SJSA1 (cell line): ENCODE results near the gene SUN2. TPM values are rescaled to one million over a fixed set of nuclear protein-coding genes. Genes with fewer than 3 reads are reported as not detected.
A peak's percentile ranks its signal among the peaks of the same experiment; 100 is the strongest.

Experiments
- DNase-seq, 2 experiments: peaks; one replicate each; pipeline ENCODE4 v3.0.0-alpha.2; 2015 to 2020; ENCODE audit warnings: low spot score in 2 of 2, low read depth in 1 of 2
- H3K27ac ChIP-seq: fragments of 250-450 bp; sonication (Bioruptor Pico); 2 replicates; pipeline ENCODE4 v1.5.1; 2020; ENCODE audit warnings: mild to moderate bottlenecking, moderate library complexity
- H3K27me3 ChIP-seq: fragments of 250-450 bp; sonication (Bioruptor Pico); replicated peaks from 2 replicates; pipeline ENCODE4 v1.5.1; 2020; ENCODE audit warnings: mild to moderate bottlenecking, moderate library complexity
- H3K36me3 ChIP-seq: fragments of 250-450 bp; sonication (Bioruptor Pico); 2 replicates; pipeline ENCODE4 v1.5.1; 2020; ENCODE audit warnings: mild to moderate bottlenecking
- H3K4me1 ChIP-seq: fragments of 250-450 bp; sonication (Bioruptor Pico); replicated peaks from 2 replicates; pipeline ENCODE4 v1.6.1; 2021; ENCODE audit warnings: mild to moderate bottlenecking
- H3K4me3 ChIP-seq: fragments of 250-450 bp; sonication (Bioruptor Pico); 2 replicates; pipeline ENCODE4 v1.5.1; 2020; ENCODE audit warnings: mild to moderate bottlenecking
- H3K9me3 ChIP-seq: fragments of 250-450 bp; sonication (Bioruptor Pico); replicated peaks from 2 replicates; pipeline ENCODE4 v1.5.1; 2020; ENCODE audit warnings: mild to moderate bottlenecking
- total RNA-seq: library from RNA; depleted of rRNA; stranded (reverse); fragments of >200 nt; shearing (Covaris generic); gene quantifications from 2 replicates; pipeline ENCODE4 v1.2.3, GENCODE V29; 2014

Gene SUN2
- total RNA-seq, 1 experiment from 2014 or later: 238 TPM

DNA sequence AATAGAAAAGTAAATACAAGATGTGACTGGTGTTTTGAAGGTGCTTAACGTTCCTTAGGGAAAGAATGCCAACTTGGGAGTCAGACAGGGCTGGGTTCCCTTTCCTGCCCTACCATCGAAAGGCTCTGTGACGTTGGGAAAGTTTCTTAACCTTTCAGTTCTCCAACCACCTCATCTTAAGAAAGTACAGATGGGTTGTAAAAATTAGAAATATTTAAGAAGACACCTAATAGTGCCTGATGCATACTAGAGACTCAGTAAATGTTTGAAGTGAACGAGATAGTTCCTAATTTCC, 49.0 kb downstream of the SUN2 start:
- Histone ChIP-seq H3K36me3 (peaks cover 32% of the 10 kb centered on the region), H3K27ac (peak overlapping the region; percentile 75), H3K4me1 (peaks cover 18% of the 10 kb centered on the region), H3K27me3 (no peaks in the 10 kb centered on the region), H3K9me3 (no peaks in the 10 kb centered on the region), H3K4me3 (peak overlapping the region; percentile 90)
- no peak for DNase-seq

DNA sequence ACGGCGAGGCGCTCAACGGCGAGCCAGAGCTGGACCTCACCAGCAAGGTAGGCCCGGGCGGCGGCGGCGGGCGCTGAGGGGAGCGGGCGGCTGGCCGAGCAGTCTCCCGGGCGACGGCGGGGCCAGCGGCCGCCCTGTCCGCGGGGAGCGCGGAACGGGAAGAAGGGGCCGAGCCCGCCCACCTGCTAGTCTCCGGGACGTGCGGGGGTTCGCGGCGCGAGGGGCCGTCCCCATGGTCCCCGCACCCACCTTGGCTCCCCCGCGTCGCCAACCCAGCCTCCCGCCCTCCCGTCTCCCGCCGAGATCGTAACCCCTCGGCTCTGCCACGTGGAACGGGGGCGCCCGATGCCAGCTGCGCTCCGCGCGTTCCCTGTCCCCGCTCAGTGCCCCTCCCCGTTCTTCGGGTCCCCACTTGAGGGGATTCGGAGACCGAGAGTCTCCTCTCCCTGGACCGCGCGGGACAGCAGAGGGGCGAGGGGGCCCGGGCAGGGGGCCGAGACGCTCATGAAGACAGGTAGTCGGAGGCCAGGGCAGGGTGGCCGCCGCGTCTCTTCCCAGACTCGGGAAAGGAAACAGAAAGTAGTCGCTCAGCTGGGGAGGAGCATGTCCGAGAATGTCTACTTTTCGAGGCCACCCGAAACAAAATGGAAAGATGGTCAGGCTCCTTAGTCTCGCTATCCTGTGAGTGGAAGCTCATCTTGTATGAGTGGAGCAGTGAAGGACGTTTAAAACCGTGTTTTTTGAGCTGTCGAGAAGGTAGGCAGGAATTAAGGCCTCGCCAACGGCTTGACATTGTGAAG, 49.5 kb downstream of the SUN2 start:
- DNase-seq: peak in 1 of 2 experiments; percentile 62
- H3K27me3 ChIP-seq: no peaks in the 10 kb centered on the region
- H3K4me3 ChIP-seq: peak overlapping the region; percentile 90
- H3K36me3 ChIP-seq: peaks cover 30% of the 10 kb centered on the region
- no peaks in the 10 kb centered on the region for H3K9me3 ChIP-seq
- H3K27ac ChIP-seq: peak overlapping the region; percentile 75
- H3K4me1 ChIP-seq: peaks cover 21% of the 10 kb centered on the region

DNA sequence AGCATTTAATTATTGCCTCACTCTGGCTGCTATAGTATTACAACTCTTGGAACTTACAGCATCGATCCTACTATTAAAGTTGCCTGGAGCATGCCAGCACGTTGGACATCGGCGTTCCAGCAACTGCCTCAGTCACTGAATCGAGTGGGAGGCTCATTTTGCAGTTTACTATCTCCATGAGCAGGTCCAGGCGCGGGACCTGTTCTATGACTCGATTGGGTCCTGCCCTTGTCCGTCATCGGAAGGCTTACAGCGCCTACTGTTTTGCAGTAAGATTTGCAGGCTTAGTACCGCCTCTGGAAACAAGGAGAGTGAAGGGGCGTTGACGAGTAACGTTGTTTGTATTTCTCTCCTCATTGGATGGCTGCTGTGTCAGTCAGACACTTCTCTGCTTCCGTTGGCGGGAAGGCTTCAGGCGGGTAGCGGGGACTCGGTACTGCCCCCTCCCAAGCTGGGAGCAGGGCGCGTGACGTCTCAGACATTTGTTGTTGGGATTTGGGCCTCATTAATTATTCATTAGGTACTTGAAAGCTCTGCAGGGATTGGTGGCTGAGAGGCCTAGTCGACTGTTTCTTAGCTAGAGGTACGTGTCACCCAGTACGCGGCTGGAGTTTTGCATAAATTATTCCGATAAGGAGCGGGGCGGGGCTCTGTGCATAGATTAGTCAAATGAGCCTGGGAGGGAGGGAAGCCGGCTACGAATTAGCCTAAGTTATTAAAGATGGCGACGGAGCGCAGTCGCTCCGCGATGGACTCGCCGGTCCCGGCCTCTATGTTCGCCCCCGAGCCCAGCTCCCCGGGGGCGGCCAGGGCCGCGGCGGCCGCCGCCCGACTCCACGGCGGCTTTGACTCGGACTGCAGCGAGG, 50.3 kb downstream of the SUN2 start, which contains the start of gene GTPBP1:
Gene GTPBP1 (plus strand): TSS at position 710 of the 866 bp plus-strand sequence. CDS start 12 bp downstream, at position 722.
- peaks cover 35% of the 10 kb centered on the region for H3K36me3 ChIP-seq
- H3K27ac ChIP-seq: peak within 1 kb of the TSS; percentile 75
- peak within 1 kb of the TSS; percentile 90 for H3K4me3 ChIP-seq
- peak; percentile 99 to 100 for DNase-seq
- peaks cover 6% of the 10 kb centered on the region; the same call in 1 of the 2 replicates for H3K9me3 ChIP-seq
- H3K27me3 ChIP-seq: no peaks in the 10 kb centered on the region
- peaks cover 29% of the 10 kb centered on the region for H3K4me1 ChIP-seq

DNA sequence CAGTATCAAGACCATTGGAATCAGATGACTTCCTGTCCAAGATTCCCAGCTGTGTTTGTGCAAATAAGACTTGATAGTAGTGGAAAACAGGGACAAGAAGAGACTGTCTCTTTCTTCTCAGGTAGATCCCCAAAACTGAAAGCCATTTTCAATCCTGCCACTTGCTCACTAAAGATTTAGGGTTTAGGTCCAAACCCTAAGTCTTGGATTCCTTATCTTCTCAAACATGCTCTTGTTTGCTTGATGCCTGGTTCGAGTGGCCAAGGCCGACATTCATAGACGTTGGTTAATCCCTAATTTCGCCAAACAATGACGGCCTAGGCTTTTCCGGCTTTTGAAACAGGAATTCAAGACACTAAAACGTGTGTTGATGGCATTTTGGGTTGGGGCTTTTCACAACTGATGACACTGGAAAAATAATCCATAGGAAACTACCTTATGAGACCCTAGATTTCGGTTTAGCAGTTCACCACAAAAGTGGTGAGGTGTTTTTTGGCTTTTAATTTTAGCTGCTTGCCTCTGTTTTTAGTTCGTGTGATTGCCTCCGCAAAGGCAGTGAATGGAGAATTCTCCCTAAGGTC, 51.1 kb downstream of the SUN2 start:
- peak overlapping the region; percentile 17 for H3K4me3 ChIP-seq
- peaks cover 6% of the 10 kb centered on the region; the same call in 1 of the 2 replicates for H3K9me3 ChIP-seq
- no peak for DNase-seq
- H3K27me3 ChIP-seq: no peaks in the 10 kb centered on the region
- no peak overlapping the region for H3K27ac ChIP-seq
- peaks cover 29% of the 10 kb centered on the region for H3K4me1 ChIP-seq
- peaks cover 30% of the 10 kb centered on the region for H3K36me3 ChIP-seq

GRCh38 chr22:38700789-38701628, 54.8 kb downstream of the SUN2 start, which contains the start of gene JOSD1:
TSS of gene JOSD1 (minus strand) at chr22:38700943. CDS start at chr22:38699987, 956 bp downstream.
- Histone ChIP-seq H3K36me3 (peaks cover 34% of the 10 kb centered on the region), H3K9me3 (peaks cover 6% of the 10 kb centered on the region; the same call in 1 of the 2 replicates), H3K27ac (peak within 1 kb of the TSS; percentile 93), H3K4me3 (peak within 1 kb of the TSS; percentile 97), H3K4me1 (peaks cover 54% of the 10 kb centered on the region), H3K27me3 (no peaks in the 10 kb centered on the region)
- DNase-seq: peak; percentile 93 to 94

DNA sequence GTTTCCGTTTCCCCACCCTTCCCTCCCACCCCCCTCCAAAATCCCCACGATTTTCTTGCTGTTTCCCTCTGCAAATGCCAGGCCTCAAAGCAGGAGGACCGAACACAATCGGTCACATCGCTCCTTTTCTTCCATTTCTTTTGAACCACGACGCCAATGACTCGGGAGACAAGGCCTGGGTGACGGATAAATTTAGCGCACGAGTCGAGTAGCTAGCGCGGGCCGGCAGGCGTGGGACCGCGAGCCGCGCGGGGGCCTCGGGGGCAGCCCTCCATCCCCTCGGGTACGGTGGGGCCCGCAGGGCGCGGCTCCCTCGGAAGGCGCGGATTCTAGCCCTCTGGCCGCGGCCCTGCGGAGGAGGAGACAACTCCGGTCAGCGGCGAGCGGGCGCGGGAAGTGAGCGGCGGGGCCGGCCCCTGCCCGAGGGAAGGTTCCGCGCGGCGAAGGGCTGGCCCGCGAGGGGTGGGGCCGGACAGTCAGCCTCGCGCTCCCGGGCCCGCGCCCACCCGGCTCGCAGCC, 55.5 kb downstream of the SUN2 start:
- DNase-seq: peak; percentile 77 to 78
- H3K9me3 ChIP-seq: peaks cover 6% of the 10 kb centered on the region; the same call in 1 of the 2 replicates
- H3K27ac ChIP-seq: peak overlapping the region; percentile 93
- H3K4me1 ChIP-seq: peaks cover 54% of the 10 kb centered on the region
- H3K27me3 ChIP-seq: no peaks in the 10 kb centered on the region
- H3K4me3 ChIP-seq: peak overlapping the region; percentile 97
- H3K36me3 ChIP-seq: peaks cover 31% of the 10 kb centered on the region

DNA sequence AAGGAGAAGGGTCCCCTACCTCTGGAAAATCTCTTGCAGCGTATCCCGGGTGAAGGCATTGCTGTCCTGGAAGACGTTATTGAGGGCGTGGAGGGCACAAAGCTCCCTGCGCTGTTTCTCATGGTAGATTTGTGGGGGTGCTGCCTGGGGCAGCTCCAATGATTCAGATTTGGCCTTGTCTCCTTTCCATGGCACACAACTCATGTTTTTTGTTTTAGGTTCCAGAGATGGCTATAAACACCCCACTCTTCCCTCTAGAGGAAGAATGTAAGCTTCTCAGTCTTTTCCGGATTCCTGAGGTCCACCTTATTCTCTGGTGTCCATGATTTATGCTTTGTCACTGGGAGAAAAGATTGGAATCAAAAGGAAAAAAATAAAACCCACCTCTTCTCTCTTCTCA, 56.0 kb downstream of the SUN2 start:
- Histone ChIP-seq H3K4me1 (peaks cover 50% of the 10 kb centered on the region), H3K27ac (peak overlapping the region; percentile 93), H3K36me3 (peaks cover 31% of the 10 kb centered on the region), H3K4me3 (peak overlapping the region; percentile 97), H3K27me3 (no peaks in the 10 kb centered on the region), H3K9me3 (peaks cover 6% of the 10 kb centered on the region; the same call in 1 of the 2 replicates)
- peak in 1 of 2 experiments; percentile 58 for DNase-seq

DNA sequence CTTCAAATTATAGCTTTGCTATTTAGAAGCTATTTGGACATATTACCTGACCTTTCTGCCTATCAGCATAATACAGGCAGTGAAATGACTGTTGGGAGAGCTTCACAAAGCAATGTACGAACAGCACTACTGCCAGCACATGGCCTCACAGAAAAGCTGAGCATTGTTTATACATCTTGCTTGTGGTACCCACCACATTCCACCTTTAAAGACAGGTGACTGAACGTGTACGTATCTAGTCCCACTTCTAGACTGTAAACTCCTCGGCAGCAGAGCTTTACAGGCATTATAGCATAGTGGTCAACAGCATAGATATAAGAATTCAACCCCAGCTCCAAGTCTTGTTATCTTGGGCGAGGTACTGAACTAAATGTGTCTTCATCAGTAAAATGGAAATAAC, 56.7 kb downstream of the SUN2 start:
- Histone ChIP-seq H3K27ac (peak overlapping the region; percentile 93), H3K9me3 (peaks cover 6% of the 10 kb centered on the region; the same call in 1 of the 2 replicates)
- no peak for DNase-seq

DNA sequence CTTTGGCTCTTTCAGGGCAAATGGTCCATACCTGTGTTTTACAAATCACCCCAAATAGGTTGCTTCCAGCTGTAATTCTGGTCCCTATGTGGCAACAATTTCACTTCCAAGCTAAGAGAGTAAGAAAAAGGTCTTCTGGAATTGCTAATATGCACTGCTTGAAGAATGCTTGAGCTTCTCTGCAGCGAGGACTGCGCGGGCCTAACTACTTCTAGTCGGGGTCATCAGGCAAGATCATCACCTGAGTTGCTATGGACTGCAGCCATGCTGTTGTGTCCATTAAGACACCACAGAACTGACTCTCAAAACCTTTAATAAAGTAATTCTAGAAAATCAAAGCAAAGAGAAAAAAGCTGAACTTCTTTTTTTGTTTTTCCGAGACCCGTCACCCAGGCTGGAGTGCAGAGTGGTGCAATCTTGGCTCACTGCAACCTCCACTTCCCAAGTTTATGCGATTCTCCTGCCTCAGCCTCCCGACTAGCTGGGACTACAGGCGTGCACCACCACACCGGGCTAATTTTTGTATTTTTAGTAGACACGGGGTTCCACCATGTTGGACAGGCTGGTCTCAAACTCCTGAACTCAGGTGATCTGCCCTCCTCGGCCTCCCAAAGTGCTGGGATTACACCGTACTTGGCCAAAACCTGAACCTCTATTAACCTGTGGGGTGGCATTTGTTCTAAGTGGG, 57.2 kb downstream of the SUN2 start:
- peak overlapping the region; percentile 97 for H3K4me3 ChIP-seq
- H3K36me3 ChIP-seq: peaks cover 41% of the 10 kb centered on the region
- no peak overlapping the region for H3K27ac ChIP-seq
- no peaks in the 10 kb centered on the region for H3K27me3 ChIP-seq
- DNase-seq: no peak
- peaks cover 46% of the 10 kb centered on the region for H3K4me1 ChIP-seq
- H3K9me3 ChIP-seq: peaks cover 6% of the 10 kb centered on the region; the same call in 1 of the 2 replicates

More for the DNA sequence above, 56.7 kb downstream of the SUN2 start:
- peaks cover 46% of the 10 kb centered on the region for H3K4me1 ChIP-seq
- peak overlapping the region; percentile 97 for H3K4me3 ChIP-seq
- H3K36me3 ChIP-seq: peaks cover 36% of the 10 kb centered on the region
- H3K27me3 ChIP-seq: no peaks in the 10 kb centered on the region

- H3K27ac ChIP-seq: peak overlapping the region; percentile 76
- peaks cover 6% of the 10 kb centered on the region; the same call in 1 of the 2 replicates for H3K9me3 ChIP-seq
- H3K4me1 ChIP-seq: peaks cover 46% of the 10 kb centered on the region
- H3K27me3 ChIP-seq: no peaks in the 10 kb centered on the region
- H3K36me3 ChIP-seq: peaks cover 49% of the 10 kb centered on the region
- no peak for DNase-seq
- no peak overlapping the region for H3K4me3 ChIP-seq
Observed at GRCh38 chr22:38697425-38698089, 58.2 kb downstream of the SUN2 start.

GRCh38 chr22:38696606-38697424, 59.0 kb downstream of the SUN2 start:
- Histone ChIP-seq H3K4me1 (peaks cover 46% of the 10 kb centered on the region), H3K36me3 (peaks cover 55% of the 10 kb centered on the region), H3K27me3 (no peaks in the 10 kb centered on the region), H3K9me3 (peaks cover 6% of the 10 kb centered on the region; the same call in 1 of the 2 replicates), H3K4me3 (no peak overlapping the region), H3K27ac (peak overlapping the region; percentile 76)
- DNase-seq: peak; percentile 53 to 67
